Activated T-cell treated with anti-CD3 and anti-CD28 coated beads, Interleukin-2, amount 50 U/mL, for 1 hour (primary cell): ENCODE results near the gene RHCE.
"Not testable (repeated sequence)": the region's sequence is repeated elsewhere in the genome, so short reads cannot be mapped to it uniquely, and the experiment has no call there.

Experiments used
- DNase-seq: peaks from one replicate; pipeline ENCODE4 v3.0.0-alpha.2; 2020

RHCE gene

GRCh38 chr1:25420715-25421114 lies at the start of gene RHCE:
TSS of gene RHCE (minus strand) at chr1:25420825. CDS start at chr1:25420786, 39 bp downstream.
- DNase-seq: not testable (repeated sequence)

- no peak for DNase-seq
Measured at GRCh38 chr1:25469177-25469576, 48.6 kb upstream of the RHCE start.

GRCh38 chr1:25468033-25468432 lies 47.4 kb upstream of the RHCE start:
- no peak for DNase-seq

GRCh38 chr1:25467616-25468015 lies 47.0 kb upstream of the RHCE start:
- no peak for DNase-seq

GRCh38 chr1:25467193-25467592 lies 46.6 kb upstream of the RHCE start:
- DNase-seq: no peak

- DNase-seq: no peak
Measured at GRCh38 chr1:25462732-25463131, 42.1 kb upstream of the RHCE start.

- DNase-seq: no peak
Measured at GRCh38 chr1:25461849-25462248, 41.2 kb upstream of the RHCE start.

GRCh38 chr1:25460816-25461215 lies 40.2 kb upstream of the RHCE start:
- DNase-seq: not testable (repeated sequence)

- no peak for DNase-seq
Measured at GRCh38 chr1:25460020-25460419, 39.4 kb upstream of the RHCE start.

- no peak for DNase-seq
Measured at GRCh38 chr1:25458541-25459298, 38.1 kb upstream of the RHCE start.

GRCh38 chr1:25456502-25456901 lies 35.9 kb upstream of the RHCE start:
- DNase-seq: no peak

GRCh38 chr1:25451908-25452307 lies 31.3 kb upstream of the RHCE start:
- DNase-seq: no peak

- DNase-seq: no peak
Measured at GRCh38 chr1:25450891-25451290, 30.3 kb upstream of the RHCE start.

GRCh38 chr1:25447547-25447946 lies 26.9 kb upstream of the RHCE start:
- DNase-seq: no peak

- DNase-seq: no peak
Measured at GRCh38 chr1:25445993-25446538, 25.4 kb upstream of the RHCE start.

GRCh38 chr1:25444604-25445003 lies 24.0 kb upstream of the RHCE start:
- not testable (repeated sequence) for DNase-seq

- DNase-seq: no peak
Measured at GRCh38 chr1:25443030-25443699, 22.5 kb upstream of the RHCE start.

GRCh38 chr1:25442178-25442577 lies 21.6 kb upstream of the RHCE start:
- DNase-seq: no peak

GRCh38 chr1:25439287-25439686 lies 18.7 kb upstream of the RHCE start:
- no peak for DNase-seq

GRCh38 chr1:25437672-25438071 lies 17.0 kb upstream of the RHCE start:
- DNase-seq: no peak

- DNase-seq: no peak
Measured at GRCh38 chr1:25435397-25436108, 14.9 kb upstream of the RHCE start.

GRCh38 chr1:25433389-25434186 lies 13.0 kb upstream of the RHCE start:
- no peak for DNase-seq
